Brain microvascular endothelial cell (primary cell): Measurements from ENCODE around the gene GPR78.

Source experiments
- DNase-seq: peaks from one replicate; pipeline ENCODE4 v3.0.0-alpha.2; 2020
- H3K27ac ChIP-seq: fragments of 250-450 bp; sonication (Bioruptor Pico); 2 replicates; pipeline ENCODE4 v1.5.1; 2020; ENCODE audit warnings: mild to moderate bottlenecking, moderate library complexity
- H3K27me3 ChIP-seq: fragments of 250-450 bp; sonication (Bioruptor Pico); replicated peaks from 2 replicates; pipeline ENCODE4 v1.5.1; 2020; ENCODE audit warnings: mild to moderate bottlenecking
- H3K36me3 ChIP-seq: fragments of 250-450 bp; sonication (Bioruptor Pico); replicated peaks from 2 replicates; pipeline ENCODE4 v1.5.1; 2020; ENCODE audit warnings: mild to moderate bottlenecking
- H3K4me3 ChIP-seq: 2 replicates; pipeline ENCODE4 v1.5.1; 2011; ENCODE audit warnings: low read depth, mild to moderate bottlenecking, control low read depth, low read length, moderate library complexity
- in situ Hi-C: cut with HindIII; loops from 2 replicates; pipeline ENCODE4 v1.10.0; 2017; ENCODE audit warnings: low sequenced_read_pairs, low pct_ligation_motif_present
- TF ChIP-seq, protein P1 (sequence below): IDR thresholded peaks from 2 replicates; pipeline ENCODE4 v1.5.1; 2011; ENCODE audit warnings: low read depth, mild to moderate bottlenecking, moderate library complexity, low read length, control low read depth, inconsistent platforms; ENCODE audit errors: missing control alignments

GPR78 gene

DNA sequence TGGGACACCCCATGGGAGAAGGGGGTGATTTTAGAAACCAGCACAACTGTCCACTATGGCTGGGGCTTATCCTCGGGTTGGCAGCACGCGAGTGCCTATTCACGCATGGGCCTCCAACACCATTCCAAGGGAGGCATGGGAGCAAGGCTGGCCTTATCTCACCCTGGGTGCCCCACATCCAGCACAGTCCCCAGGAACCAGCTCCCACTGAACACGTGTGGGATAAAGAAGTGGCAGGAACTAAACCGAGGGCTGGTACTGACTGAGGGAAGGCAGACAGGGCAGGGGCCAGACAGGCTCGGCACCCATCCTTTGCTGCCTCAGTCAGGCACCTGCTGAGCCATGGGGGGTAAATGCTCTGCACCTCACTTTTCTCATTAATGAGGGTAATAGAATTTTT, 43.7 kb upstream of the GPR78 start:
- Histone ChIP-seq H3K27me3 (no peaks in the 10 kb centered on the region), H3K36me3 (no peaks in the 10 kb centered on the region), H3K27ac (no peak overlapping the region), H3K4me3 (no peak overlapping the region)
- TF ChIP-seq, protein P1, sequence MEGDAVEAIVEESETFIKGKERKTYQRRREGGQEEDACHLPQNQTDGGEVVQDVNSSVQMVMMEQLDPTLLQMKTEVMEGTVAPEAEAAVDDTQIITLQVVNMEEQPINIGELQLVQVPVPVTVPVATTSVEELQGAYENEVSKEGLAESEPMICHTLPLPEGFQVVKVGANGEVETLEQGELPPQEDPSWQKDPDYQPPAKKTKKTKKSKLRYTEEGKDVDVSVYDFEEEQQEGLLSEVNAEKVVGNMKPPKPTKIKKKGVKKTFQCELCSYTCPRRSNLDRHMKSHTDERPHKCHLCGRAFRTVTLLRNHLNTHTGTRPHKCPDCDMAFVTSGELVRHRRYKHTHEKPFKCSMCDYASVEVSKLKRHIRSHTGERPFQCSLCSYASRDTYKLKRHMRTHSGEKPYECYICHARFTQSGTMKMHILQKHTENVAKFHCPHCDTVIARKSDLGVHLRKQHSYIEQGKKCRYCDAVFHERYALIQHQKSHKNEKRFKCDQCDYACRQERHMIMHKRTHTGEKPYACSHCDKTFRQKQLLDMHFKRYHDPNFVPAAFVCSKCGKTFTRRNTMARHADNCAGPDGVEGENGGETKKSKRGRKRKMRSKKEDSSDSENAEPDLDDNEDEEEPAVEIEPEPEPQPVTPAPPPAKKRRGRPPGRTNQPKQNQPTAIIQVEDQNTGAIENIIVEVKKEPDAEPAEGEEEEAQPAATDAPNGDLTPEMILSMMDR, result no peak
- no peak for DNase-seq
- in situ Hi-C loops, result no loop called here

DNA sequence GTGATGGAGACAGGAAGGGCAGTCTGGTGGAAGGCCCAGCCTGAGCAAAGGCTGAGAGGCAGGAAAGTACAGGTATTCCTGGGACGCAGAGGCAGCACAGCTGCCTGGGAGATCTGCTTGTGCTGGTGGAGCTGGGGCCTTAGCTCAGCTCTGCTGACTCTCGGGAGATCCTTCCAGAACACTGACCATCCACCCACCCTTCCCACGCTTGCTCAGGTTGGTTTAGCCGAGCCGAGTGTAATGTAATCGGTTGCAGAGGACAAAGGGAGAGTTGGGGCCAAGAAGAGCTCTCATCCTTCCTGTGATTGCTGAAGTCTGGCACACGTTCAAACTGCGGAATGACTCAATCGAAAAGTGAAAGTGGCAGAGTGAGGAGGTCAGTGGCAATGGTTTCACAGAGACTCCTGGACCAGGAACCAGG, 43.1 kb upstream of the GPR78 start:
- Histone ChIP-seq H3K27me3 (no peaks in the 10 kb centered on the region), H3K27ac (peak overlapping the region; percentile 35), H3K4me3 (no peak overlapping the region), H3K36me3 (no peaks in the 10 kb centered on the region)
- DNase-seq, result peak; percentile 87
- TF ChIP-seq, protein P1, result no peak
- in situ Hi-C loops, result no loop called here

DNA sequence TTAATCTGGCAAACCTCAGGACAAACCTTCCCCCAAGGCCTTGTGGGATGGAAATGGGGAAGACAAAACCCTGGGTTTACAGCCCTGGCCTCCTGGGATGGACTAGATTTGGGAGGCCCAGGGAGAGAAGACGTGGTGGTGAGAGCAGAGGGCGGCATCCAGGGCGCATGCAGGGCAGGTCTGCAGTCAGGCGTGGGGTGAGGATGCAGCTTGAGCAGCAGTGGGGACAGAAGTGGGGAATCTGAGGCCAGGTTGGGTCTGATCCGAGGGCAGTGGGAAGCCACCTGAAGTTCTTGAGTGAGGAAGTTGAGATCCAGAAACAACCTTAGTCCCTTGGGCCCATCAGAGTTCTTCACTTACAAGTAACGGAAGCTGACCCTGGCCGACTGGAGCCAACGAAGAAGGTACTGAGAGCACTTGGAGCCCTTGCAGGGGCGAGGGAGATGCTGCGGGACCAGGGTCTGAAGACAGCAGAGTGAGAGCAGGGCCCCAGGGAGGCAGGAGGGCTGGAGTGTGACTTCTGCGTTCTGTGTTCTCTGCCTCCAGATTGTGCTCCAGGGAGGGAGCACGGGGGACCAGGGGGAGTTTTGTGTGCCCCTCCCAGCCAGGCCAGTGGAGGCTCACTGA, 42.0 kb upstream of the GPR78 start:
- Histone ChIP-seq H3K27me3 (no peaks in the 10 kb centered on the region), H3K4me3 (no peak overlapping the region), H3K27ac (no peak overlapping the region), H3K36me3 (no peaks in the 10 kb centered on the region)
- no peak for DNase-seq
- in situ Hi-C loops, result no loop called here
- TF ChIP-seq, protein P1, result no peak

DNA sequence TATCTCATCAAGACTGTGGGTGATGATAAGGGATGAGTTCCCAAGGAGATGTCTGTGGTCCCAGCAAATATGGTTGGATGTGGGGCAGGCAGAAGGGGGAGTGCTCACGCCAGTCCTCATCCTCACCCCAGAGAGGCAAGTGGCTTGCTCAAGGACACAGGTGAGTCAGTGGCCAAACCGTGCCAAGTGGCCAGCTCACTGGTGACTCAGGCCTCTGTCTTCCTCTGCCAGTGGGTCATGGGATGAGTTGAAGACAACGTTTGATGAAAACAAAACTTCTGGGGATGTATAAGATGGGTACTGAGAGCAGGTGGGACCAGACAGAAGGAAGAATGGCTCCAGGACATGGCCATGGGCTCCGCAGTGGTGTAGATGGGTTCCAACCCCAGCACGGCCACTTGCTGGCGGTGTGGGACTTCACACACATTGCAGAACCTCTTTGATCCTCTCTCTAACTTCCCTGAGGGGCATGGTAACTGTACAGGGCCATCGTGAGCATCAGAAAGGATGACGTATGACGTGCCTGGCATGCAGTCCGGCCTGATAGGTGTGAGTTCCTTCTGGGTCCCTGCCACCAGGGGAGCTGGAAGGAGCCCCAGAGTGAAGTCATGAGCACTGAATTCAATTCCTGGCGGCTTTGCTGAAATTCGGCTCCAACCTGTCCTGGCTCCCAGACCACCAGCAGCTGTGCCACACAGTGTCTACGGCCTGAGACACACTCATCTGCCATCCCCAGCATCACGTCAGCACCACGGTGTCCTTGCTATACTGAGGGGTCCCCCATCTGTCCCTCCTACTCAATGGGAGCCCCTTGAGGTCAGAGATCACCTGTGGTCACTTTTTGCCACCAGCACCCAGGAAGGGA, 41.3 kb upstream of the GPR78 start:
- no peaks in the 10 kb centered on the region for H3K36me3 ChIP-seq
- TF ChIP-seq, protein P1, result no peak
- H3K4me3 ChIP-seq, result no peak overlapping the region
- DNase-seq, result peak; percentile 56
- H3K27me3 ChIP-seq, result no peaks in the 10 kb centered on the region
- no peak overlapping the region for H3K27ac ChIP-seq
- in situ Hi-C loops, result no loop called here

DNA sequence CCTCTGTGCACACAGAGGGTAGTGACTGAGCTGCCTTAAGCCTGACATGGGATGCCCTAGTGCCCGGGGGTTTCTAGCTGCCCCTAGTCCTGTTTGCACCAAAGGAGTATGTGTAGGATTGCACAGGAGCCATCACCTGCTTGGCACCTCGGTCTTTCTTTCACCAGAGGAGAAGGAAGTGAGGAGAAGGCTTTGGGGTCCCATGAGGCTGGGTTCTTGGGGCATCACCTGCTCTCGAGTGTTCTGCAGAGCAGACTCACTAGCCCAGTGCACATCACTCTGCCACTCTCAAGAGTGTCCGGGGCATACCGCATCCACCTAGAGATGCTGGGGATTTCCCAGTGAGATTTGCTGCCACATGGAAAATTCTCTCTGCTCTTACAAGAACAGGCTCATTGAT, 40.5 kb upstream of the GPR78 start:
- H3K4me3 ChIP-seq, result no peak overlapping the region
- no peak for DNase-seq
- H3K27ac ChIP-seq, result no peak overlapping the region
- in situ Hi-C loops, result no loop called here
- TF ChIP-seq, protein P1, result no peak
- no peaks in the 10 kb centered on the region for H3K27me3 ChIP-seq
- no peaks in the 10 kb centered on the region for H3K36me3 ChIP-seq
